Retinal pigment epithelial cell (primary cell): ENCODE results near the gene ITFG1.

ENCODE experiments used
- DNase-seq: peaks from one replicate; pipeline ENCODE4 v3.0.0-alpha.2; 2010; ENCODE audit warnings: low read depth
- H3K4me3 ChIP-seq: 2 replicates; pipeline ENCODE4 v1.5.1; 2011; ENCODE audit warnings: mild to moderate bottlenecking, low read length, control low read depth, moderate library complexity
- TF ChIP-seq, protein P1 (sequence below): conservative IDR thresholded peaks from 2 replicates; pipeline ENCODE4 v1.5.1; 2011; ENCODE audit warnings: low read depth, low read length, control low read depth, inconsistent platforms

Gene ITFG1

DNA sequence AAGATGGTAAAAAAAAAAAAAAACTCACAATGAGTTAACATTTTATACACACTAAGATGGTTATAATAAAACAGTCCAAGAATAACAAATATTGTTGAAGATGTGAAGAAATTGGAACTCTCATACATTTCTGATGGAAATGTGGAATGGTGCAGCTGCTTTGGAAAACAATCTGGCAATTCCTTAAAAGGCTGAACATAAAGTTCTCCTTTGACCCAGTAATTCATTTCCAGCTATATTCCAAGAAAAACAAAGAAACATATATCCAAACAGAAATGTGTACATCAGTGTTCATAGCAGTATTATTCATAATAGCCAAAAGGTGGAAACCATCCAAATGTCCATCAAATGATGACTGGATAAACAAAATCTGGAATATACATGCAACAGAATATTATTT, 219.8 kb downstream of the ITFG1 start:
- no peak overlapping the region for H3K4me3 ChIP-seq
- TF ChIP-seq, protein P1, sequence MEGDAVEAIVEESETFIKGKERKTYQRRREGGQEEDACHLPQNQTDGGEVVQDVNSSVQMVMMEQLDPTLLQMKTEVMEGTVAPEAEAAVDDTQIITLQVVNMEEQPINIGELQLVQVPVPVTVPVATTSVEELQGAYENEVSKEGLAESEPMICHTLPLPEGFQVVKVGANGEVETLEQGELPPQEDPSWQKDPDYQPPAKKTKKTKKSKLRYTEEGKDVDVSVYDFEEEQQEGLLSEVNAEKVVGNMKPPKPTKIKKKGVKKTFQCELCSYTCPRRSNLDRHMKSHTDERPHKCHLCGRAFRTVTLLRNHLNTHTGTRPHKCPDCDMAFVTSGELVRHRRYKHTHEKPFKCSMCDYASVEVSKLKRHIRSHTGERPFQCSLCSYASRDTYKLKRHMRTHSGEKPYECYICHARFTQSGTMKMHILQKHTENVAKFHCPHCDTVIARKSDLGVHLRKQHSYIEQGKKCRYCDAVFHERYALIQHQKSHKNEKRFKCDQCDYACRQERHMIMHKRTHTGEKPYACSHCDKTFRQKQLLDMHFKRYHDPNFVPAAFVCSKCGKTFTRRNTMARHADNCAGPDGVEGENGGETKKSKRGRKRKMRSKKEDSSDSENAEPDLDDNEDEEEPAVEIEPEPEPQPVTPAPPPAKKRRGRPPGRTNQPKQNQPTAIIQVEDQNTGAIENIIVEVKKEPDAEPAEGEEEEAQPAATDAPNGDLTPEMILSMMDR, result no peak
- DNase-seq, result no peak

DNA sequence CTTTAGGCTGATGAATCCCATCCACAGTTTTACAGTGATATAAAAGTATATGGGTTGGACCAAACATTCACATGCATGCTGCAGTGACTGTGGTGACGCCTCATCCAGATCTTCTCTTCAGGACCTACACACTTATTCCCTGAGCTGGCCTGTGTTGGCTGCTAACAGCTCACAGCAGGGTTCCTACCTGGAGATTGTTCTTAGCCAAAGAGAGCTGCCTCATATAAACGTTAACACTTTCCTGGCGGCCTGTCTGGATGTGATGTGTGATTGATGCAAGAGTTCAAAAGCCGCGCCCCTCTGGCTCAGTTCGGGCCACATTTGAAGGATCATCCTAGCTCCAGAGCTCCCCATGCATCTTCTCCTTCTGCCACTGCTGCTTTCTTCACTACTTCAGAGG, 224.1 kb downstream of the ITFG1 start:
- DNase-seq, result no peak
- no peak overlapping the region for H3K4me3 ChIP-seq
- TF ChIP-seq, protein P1, result no peak

DNA sequence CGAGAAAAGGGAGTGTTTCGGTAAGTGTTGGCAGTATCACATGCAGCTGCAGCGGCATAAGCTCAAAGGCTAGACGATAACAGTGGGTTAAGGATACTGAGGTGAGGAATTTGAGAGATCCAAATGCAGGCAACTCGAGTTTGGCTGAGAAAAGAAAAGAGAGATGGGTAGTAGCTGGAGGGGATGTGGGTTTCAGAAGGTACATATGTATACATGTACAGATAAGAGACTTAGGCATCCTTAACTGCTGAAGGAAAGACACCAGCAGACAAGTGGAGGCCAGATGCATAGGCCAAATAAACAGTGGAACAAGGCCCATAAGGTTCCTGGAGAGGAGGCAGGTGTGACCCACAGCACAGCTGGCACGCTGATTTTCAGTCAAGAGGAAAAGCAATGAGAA, 230.6 kb downstream of the ITFG1 start:
- H3K4me3 ChIP-seq, result no peak overlapping the region
- DNase-seq, result no peak
- TF ChIP-seq, protein P1, result no peak

DNA sequence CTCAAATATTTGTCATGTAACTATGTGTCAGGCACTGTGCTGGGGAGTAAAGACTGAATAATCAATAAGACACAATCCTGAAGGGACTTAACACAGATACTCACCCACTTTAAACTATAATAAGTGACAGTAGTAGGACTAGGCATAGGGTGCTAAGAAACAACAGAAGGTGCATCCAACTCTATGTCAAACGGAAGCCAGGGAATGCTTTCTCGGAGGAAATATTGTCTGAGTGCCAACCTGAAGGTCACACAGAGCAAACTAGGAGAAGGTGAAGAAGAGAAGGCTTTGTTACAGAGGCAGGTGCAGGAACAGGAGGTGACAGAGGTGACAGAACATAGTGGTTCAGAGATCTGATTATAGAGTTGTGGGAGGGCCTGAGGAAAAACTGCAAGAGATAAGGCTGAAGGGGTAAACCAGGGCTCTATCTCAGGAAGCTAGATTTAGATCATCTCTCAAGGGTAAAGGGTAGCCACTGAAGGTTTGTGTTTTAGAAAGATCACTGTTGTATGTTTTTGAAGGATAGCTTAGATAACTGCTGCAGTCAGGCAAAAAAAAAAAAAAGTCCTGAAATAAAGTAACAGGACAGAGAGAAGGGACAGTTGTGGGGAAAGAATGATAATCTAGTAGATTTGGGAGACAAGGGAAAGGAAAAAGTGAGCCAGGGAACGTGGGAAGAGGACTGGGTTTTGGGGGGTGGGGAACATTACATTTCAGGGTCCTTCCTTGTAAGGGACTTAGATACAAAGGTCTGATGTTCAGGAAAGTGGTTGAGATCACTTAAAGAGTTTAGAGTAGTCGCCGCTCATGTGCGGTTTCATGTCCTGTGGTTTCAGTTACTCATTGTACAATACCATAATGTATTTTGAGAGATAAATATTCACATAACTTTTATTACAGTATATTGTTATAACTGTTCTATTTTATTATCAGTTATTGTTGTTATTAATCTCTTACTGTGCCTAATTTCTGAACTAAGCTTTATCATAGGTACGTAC, 231.5 kb downstream of the ITFG1 start:
- DNase-seq, result no peak
- no peak overlapping the region for H3K4me3 ChIP-seq
- TF ChIP-seq, protein P1, result no peak

DNA sequence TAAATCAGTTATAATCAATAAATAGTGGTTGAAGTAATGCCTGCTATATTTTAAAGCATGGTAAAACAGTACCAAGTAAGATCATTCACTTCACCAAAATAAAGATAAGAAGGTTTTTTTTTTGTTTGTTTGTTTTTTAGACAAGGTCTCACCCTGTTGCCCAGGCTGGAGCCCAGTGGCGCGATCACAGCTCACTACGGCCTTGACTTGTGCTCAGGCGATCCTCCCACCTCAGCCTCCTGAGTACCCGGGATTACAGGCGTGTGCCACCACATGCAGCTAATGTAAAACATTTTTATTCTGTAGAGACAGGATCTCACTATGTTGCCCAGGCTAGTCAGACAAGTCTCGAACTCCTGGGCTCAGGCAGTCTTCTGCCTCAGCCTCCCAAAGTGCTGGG, 232.6 kb downstream of the ITFG1 start:
- H3K4me3 ChIP-seq, result no peak overlapping the region
- TF ChIP-seq, protein P1, result no peak
- no peak for DNase-seq

DNA sequence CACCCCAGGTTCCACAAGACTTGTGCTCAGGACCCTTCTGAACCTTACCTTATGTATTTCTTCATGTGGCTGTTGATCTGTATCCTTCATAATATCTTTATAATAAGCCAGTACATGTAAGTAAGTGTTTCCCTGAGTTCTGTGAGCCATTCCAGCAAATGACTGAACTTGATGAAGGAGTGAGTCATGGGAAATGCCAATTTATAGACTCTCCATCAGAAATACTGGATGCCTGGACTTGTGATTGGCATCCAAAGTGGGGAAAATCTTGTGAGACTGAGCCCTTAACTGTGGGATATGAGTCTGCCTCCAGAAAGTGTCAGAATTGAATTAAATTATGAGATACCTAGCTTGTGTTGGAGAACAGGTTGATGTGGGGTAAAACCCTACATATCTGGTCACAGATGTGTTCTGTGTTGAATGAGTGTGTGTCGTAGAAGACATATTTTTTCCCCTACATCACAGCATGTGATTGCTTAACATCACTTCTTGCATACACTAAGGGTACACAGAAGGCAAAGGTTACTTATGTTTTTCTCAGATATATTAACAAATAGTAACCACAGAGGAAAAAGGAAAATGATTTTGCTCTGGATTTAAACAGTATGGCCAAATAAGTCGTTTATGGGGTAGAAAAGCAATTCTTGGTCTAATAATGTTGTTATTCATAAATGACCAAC, 247.0 kb downstream of the ITFG1 start:
- DNase-seq, result no peak
- no peak overlapping the region for H3K4me3 ChIP-seq
- TF ChIP-seq, protein P1, result no peak
